ENCODE results near the gene AOC2. TPM values are rescaled to one million over a fixed set of nuclear protein-coding genes. Genes with fewer than 3 reads are reported as not detected.

Gene AOC2
- total and polyA plus RNA-seq, 2 of the 13 experiments (the other 11 are each of a cell fraction or from before 2014, with no cell fraction given) = 1.2 to 3.3 TPM

GRCh38 chr17:42891539-42892152 lies 47.3 kb downstream of the AOC2 start (continued):
- TF ChIP-seq ATRX (CRISPR knock-in tag; IDR thresholded peaks at IDR 0.05; ENCODE audit: borderline replicate concordance) (no peak), ZNF619 (CRISPR knock-in tag; IDR thresholded peaks at IDR 0.05) (peak; percentile 78; the same call in 1 of the 2 replicates), RFX5 (IDR thresholded peaks at IDR 0.05; ENCODE audit: low read depth, low read length) (no peak), ZSCAN21 (CRISPR knock-in tag; IDR thresholded peaks at IDR 0.05; ENCODE audit: borderline replicate concordance) (no peak), ZNF670 (CRISPR knock-in tag; IDR thresholded peaks at IDR 0.05; ENCODE audit: borderline replicate concordance) (no peak), ONECUT2 (CRISPR knock-in tag; IDR thresholded peaks at IDR 0.05) (peak; percentile 35; the same call in 1 of the 2 replicates), SUZ12 (IDR thresholded peaks at IDR 0.05; ENCODE audit: low read depth, low read length) (no peak), ERF (CRISPR knock-in tag; IDR thresholded peaks at IDR 0.05) (peak; percentile 74; the same call in 1 of the 2 replicates), NBN (conservative IDR thresholded peaks at IDR 0.05) (no peak), PCBP1 (IDR thresholded peaks at IDR 0.05; ENCODE audit: borderline replicate concordance, low read depth, low read length) (no peak), TBP (CRISPR knock-in tag; IDR thresholded peaks at IDR 0.05) (no peak), RFXAP (CRISPR knock-in tag; IDR thresholded peaks at IDR 0.05; ENCODE audit: borderline replicate concordance) (no peak), ZHX1 (CRISPR knock-in tag; IDR thresholded peaks at IDR 0.05; ENCODE audit: low read depth) (no peak), RBAK (CRISPR knock-in tag; IDR thresholded peaks at IDR 0.05) (no peak), CBX1 (IDR thresholded peaks at IDR 0.05; ENCODE audit: low read depth) (no peak), KMT2A (CRISPR knock-in tag; IDR thresholded peaks at IDR 0.05) (0 out of 2 replicates have a peak, but pooled peaks have one; percentile 24), ZFP36L2 (CRISPR knock-in tag; IDR thresholded peaks at IDR 0.05) (no peak), ZNF33B (CRISPR knock-in tag; IDR thresholded peaks at IDR 0.05) (no peak), ZNF367 (CRISPR knock-in tag; IDR thresholded peaks at IDR 0.05; ENCODE audit: borderline replicate concordance) (no peak), PCBP2 (optimal IDR thresholded peaks at IDR 0.05; ENCODE audit: low read depth, low read length, poor library complexity, severe bottlenecking) (no peak), ZNF451 (CRISPR knock-in tag; IDR thresholded peaks at IDR 0.05) (no peak), CAMTA2 (CRISPR knock-in tag; IDR thresholded peaks at IDR 0.05; ENCODE audit: borderline replicate concordance) (no peak), ZFP82 (CRISPR knock-in tag; IDR thresholded peaks at IDR 0.05; ENCODE audit: borderline replicate concordance) (no peak), WIZ (CRISPR knock-in tag; IDR thresholded peaks at IDR 0.05) (no peak)
- TF ChIP-seq, protein P1, sequence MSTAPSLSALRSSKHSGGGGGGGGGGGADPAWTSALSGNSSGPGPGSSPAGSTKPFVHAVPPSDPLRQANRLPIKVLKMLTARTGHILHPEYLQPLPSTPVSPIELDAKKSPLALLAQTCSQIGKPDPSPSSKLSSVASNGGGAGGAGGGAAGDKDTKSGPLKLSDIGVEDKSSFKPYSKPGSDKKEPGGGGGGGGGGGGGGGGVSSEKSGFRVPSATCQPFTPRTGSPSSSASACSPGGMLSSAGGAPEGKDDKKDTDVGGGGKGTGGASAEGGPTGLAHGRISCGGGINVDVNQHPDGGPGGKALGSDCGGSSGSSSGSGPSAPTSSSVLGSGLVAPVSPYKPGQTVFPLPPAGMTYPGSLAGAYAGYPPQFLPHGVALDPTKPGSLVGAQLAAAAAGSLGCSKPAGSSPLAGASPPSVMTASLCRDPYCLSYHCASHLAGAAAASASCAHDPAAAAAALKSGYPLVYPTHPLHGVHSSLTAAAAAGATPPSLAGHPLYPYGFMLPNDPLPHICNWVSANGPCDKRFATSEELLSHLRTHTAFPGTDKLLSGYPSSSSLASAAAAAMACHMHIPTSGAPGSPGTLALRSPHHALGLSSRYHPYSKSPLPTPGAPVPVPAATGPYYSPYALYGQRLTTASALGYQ (CRISPR knock-in tag; IDR thresholded peaks at IDR 0.05) = peak; percentile 5; the same call in 1 of the 2 replicates
- TF ChIP-seq, protein P2, sequence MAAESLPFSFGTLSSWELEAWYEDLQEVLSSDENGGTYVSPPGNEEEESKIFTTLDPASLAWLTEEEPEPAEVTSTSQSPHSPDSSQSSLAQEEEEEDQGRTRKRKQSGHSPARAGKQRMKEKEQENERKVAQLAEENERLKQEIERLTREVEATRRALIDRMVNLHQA (CRISPR knock-in tag; IDR thresholded peaks at IDR 0.05) = no peak
- TF ChIP-seq, protein P3, sequence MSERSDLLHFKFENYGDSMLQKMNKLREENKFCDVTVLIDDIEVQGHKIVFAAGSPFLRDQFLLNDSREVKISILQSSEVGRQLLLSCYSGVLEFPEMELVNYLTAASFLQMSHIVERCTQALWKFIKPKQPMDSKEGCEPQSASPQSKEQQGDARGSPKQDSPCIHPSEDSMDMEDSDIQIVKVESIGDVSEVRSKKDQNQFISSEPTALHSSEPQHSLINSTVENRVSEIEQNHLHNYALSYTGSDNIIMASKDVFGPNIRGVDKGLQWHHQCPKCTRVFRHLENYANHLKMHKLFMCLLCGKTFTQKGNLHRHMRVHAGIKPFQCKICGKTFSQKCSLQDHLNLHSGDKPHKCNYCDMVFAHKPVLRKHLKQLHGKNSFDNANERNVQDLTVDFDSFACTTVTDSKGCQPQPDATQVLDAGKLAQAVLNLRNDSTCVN (CRISPR knock-in tag; IDR thresholded peaks at IDR 0.05; ENCODE audit: borderline replicate concordance) = no peak

Data from HepG2 (cell line).